Vagina (tissue), 2 donors: Measurements from ENCODE around the gene DCAF8. TPM values are rescaled to one million over a fixed set of nuclear protein-coding genes. Genes with fewer than 3 reads are reported as not detected.

Source experiments
- DNase-seq, 2 donors: peaks; one replicate each; pipeline ENCODE4 v3.0.0-alpha.2; 2017; ENCODE audit errors: extremely low spot score in 2 of 2
- H3K27ac ChIP-seq: fragments of 200-600 bp; sonication (generic); one replicate; pipeline ENCODE4 v1.5.1; 2019
- H3K27me3 ChIP-seq: fragments of 200-600 bp; sonication (generic); one replicate; pipeline ENCODE4 v1.5.1; 2019
- H3K36me3 ChIP-seq, 2 donors: fragments of 200-600 bp; sonication (generic); one replicate each; pipeline ENCODE4 v1.5.1; 2017 to 2019
- H3K4me1 ChIP-seq: fragments of 200-600 bp; sonication (generic); one replicate; pipeline ENCODE4 v1.5.1; 2019
- H3K4me3 ChIP-seq, 2 donors: fragments of 200-600 bp; sonication (generic); 1 replicate in 1 of 2; 2 replicates in 1 of 2; pipeline ENCODE4 v1.5.1; 2016 to 2019
- H3K9me3 ChIP-seq: fragments of 200-600 bp; sonication (generic); one replicate; pipeline ENCODE4 v1.5.1; 2019
- POLR2A ChIP-seq, 2 donors: fragments of 450-650 bp; IDR thresholded peaks; one replicate each; pipeline ENCODE4 v1.6.1; 2017; ENCODE audit warnings: antibody characterized with exemption in 2 of 2, mild to moderate bottlenecking in 2 of 2, moderate library complexity in 2 of 2
- POLR2AphosphoS5 ChIP-seq, 2 donors: sonication (generic); formaldehyde crosslinking; IDR thresholded peaks; one replicate each; pipeline ENCODE4 v1.9.0; 2017; ENCODE audit warnings: antibody characterized with exemption in 2 of 2, mild to moderate bottlenecking in 2 of 2, low read depth in 1 of 2; ENCODE audit not compliant: insufficient read depth in 1 of 2
- intact Hi-C: fragments of 100-400 bp; cut with DNase I; formaldehyde crosslinking; loops from one replicate; pipeline ENCODE4 v1.15.1; 2023
- total RNA-seq: library from RNA; depleted of rRNA; stranded (reverse); fragments of >200 nt; gene quantifications from one replicate; pipeline ENCODE4 v1.2.3, GENCODE V29; 2016
- TF ChIP-seq, protein P1 (sequence below), 3 experiments: fragments of 450-650 bp in 2 of 3; fragments of 200-600 bp in 1 of 3; sonication (generic) in 1 of 3; IDR thresholded peaks; one replicate each; pipeline ENCODE4 v1.5.1; 2017 to 2019; ENCODE audit warnings: antibody characterized with exemption in 3 of 3, mild to moderate bottlenecking in 2 of 3, moderate library complexity in 2 of 3

Gene DCAF8
- total RNA-seq = 145 TPM

DNA sequence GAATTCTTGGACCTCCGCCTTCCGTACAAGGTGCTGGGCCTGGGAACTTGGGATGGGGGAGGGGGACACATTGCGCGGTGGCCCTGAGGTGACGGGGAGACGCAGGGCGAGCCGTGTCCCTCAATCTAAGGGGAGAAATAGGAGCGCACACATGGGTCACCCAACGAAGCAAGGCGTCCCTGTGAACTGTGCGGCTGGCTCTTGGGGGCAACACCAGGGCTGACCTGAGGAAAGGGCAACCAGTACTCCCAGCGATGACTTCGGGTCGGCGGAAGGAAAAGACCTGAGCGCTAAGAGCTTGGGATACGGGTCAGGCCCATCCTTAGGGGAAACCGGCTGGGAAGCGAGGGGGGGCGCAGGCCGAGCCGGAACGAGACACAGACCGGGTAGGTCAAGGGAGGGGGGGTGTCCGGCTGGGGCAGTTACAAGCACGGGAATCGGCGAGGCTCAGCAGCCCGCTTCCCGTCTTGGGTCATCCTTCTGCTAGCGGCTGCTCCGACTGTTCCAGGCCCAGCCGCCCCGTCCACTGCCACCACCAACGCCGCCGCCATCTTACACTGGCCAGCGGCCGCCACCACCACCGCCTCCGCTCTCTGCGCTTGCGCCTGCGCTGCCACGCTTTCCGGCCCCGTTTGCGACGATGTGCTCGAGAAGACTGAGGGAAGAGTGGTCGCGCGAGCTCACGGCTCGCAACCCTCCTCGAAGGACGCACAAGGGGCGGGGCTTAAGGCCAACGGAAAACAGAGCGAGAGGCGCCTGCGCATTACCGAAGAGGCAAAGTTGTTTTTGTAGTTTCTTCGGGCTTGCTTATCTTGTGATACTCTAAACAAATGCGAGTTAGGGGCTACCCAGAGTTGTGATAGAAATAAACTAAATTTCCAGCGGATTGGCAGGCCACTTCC is at the start of gene DCAF8:
Gene DCAF8, minus strand, starts transcription at position 657 of the 902 bp plus-strand sequence. CDS start 18,541 bp downstream, outside the sequence.
- peaks cover 35% of the 10 kb centered on the region for H3K4me1 ChIP-seq
- intact Hi-C loops = no loop called here

DNA sequence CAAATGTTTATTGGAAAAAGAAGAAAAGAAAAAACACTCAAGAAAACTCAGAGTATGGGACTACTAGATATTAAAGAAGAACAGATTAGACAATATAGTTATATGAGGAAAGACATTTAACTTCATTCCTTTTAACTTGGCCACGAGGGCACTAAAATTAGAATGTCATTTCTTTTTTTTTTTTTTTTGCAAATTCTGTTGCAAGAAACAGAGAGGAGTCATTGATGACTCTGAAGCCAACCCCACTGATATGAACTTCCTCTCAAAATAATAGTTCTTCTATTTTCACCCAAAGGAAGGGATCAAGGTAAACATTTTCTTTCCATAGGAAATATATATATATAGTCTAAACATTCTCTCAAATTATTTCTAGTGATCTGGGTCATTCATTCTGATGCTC is 47.2 kb upstream of the DCAF8 start:
- DNase-seq = no peak
- peaks cover 7 to 99% of the 10 kb centered on the region in 2 donors for H3K36me3 ChIP-seq
- no peak overlapping the region for H3K27ac ChIP-seq
- H3K27me3 ChIP-seq = no peaks in the 10 kb centered on the region
- H3K4me1 ChIP-seq = no peaks in the 10 kb centered on the region
- no peaks in the 10 kb centered on the region for H3K9me3 ChIP-seq
- no peak overlapping the region for H3K4me3 ChIP-seq
- no peak for TF ChIP-seq POLR2AphosphoS5 (IDR thresholded peaks at IDR 0.05; ENCODE audit: insufficient read depth in 1 of 2, low read depth in 1 of 2)
- no peak for TF ChIP-seq POLR2A (IDR thresholded peaks at IDR 0.05)
- TF ChIP-seq, protein P1, sequence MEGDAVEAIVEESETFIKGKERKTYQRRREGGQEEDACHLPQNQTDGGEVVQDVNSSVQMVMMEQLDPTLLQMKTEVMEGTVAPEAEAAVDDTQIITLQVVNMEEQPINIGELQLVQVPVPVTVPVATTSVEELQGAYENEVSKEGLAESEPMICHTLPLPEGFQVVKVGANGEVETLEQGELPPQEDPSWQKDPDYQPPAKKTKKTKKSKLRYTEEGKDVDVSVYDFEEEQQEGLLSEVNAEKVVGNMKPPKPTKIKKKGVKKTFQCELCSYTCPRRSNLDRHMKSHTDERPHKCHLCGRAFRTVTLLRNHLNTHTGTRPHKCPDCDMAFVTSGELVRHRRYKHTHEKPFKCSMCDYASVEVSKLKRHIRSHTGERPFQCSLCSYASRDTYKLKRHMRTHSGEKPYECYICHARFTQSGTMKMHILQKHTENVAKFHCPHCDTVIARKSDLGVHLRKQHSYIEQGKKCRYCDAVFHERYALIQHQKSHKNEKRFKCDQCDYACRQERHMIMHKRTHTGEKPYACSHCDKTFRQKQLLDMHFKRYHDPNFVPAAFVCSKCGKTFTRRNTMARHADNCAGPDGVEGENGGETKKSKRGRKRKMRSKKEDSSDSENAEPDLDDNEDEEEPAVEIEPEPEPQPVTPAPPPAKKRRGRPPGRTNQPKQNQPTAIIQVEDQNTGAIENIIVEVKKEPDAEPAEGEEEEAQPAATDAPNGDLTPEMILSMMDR (IDR thresholded peaks at IDR 0.05) = no peak
- intact Hi-C loops = no loop called here

More for the DNA sequence above, at the start of gene DCAF8:
- DNase-seq = peak in 1 of 2 donors; percentile 95
- H3K27ac ChIP-seq = peak within 1 kb of the TSS; percentile 94
- no peaks in the 10 kb centered on the region for H3K27me3 ChIP-seq
- H3K4me3 ChIP-seq = peak within 1 kb of the TSS; percentile 61 to 67
- no peaks in the 10 kb centered on the region for H3K36me3 ChIP-seq
- H3K9me3 ChIP-seq = no peaks in the 10 kb centered on the region
- TF ChIP-seq POLR2A (IDR thresholded peaks at IDR 0.05) (peak in 1 of 2 donors; percentile 92), POLR2AphosphoS5 (IDR thresholded peaks at IDR 0.05; ENCODE audit: insufficient read depth in 1 of 2, low read depth in 1 of 2) (peak; percentile 97 to 98)
- TF ChIP-seq, protein P1 (IDR thresholded peaks at IDR 0.05) = no peak

DNA sequence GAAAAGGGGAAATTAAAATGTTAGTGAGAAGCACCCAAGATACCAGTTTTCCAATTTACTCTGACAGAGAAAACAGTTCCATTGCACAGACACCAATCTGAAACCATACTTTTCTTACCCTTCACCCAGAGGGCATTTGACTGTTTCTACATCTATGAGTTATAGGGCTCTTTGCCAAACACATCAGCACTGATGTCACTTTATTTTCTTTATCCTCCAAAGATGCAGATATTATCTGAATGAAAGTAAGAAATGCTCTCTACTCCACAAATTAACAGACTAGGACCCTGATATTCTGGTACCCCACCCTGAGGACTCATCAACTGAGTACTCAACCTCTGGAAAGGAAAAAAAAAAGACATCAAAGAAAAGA is 46.8 kb upstream of the DCAF8 start:
- no peak overlapping the region for H3K27ac ChIP-seq
- no peaks in the 10 kb centered on the region for H3K27me3 ChIP-seq
- H3K4me1 ChIP-seq = no peaks in the 10 kb centered on the region
- no peaks in the 10 kb centered on the region for H3K9me3 ChIP-seq
- DNase-seq = no peak
- TF ChIP-seq, protein P1 (IDR thresholded peaks at IDR 0.05) = no peak
- TF ChIP-seq POLR2A (IDR thresholded peaks at IDR 0.05) = no peak
- TF ChIP-seq POLR2AphosphoS5 (IDR thresholded peaks at IDR 0.05; ENCODE audit: insufficient read depth in 1 of 2, low read depth in 1 of 2) = no peak
- H3K4me3 ChIP-seq = no peak overlapping the region
- intact Hi-C loops = no loop called here
- H3K36me3 ChIP-seq = peaks cover 7 to 99% of the 10 kb centered on the region in 2 donors

DNA sequence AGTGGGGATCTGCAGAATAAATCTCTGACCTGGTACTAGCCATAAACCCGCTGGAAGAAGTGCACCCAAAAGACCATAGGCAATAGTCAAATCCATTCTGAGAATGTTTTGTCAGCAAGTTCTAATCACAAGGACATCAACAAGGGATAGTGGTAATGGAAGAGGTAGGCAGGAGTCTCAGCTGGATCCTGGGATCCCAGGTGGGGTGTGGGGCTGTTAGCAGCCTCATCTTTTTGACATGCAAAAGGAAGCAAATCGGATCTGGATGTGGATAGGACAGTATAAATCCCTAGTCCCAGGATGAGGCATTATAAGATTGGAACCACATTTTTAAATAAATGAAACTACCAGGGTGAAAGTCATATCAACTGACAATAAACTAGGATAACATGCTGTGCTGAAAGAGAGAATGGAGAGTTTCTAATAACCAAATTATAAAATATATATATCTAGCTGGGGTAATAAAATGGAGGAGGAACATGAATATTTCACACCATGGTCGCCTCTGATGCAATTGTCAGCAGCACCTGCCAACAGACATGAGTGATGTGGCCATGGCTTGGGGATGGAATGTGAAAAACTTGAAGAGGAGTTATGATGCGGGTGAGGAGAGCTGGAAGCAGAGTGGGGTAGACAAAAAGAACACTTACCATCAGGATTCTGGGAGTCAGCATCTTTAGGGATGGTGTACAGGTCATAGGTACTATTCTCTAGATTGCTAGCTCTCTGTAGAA is 46.3 kb upstream of the DCAF8 start:
- DNase-seq = no peak

More for the DNA sequence above, 46.3 kb upstream of the DCAF8 start:
- Histone ChIP-seq H3K36me3 (peaks cover 7 to 99% of the 10 kb centered on the region in 2 donors), H3K27me3 (no peaks in the 10 kb centered on the region), H3K9me3 (no peaks in the 10 kb centered on the region), H3K4me3 (no peak overlapping the region), H3K4me1 (no peaks in the 10 kb centered on the region), H3K27ac (no peak overlapping the region)
- TF ChIP-seq, protein P1 (IDR thresholded peaks at IDR 0.05) = no peak
- TF ChIP-seq POLR2A (IDR thresholded peaks at IDR 0.05) = no peak
- no peak for TF ChIP-seq POLR2AphosphoS5 (IDR thresholded peaks at IDR 0.05; ENCODE audit: insufficient read depth in 1 of 2, low read depth in 1 of 2)
- intact Hi-C loops = no loop called here
